CD4-positive, alpha-beta memory T cell (primary cell): Measurements from ENCODE around the gene KCNJ15. TPM values are rescaled to one million over a fixed set of nuclear protein-coding genes. Genes with fewer than 3 reads are reported as not detected.

ENCODE experiments used
- CTCF ChIA-PET: fragments of 350-600 bp; sonication (Branson Sonifier 250); formaldehyde crosslinking; loops from one replicate; lab custom pipeline; 2021; ENCODE audit warnings: inconsistent platforms; ENCODE audit not compliant: partially characterized antibody; lab: Charles Lee
- POLR2A ChIA-PET: fragments of 350-600 bp; sonication (Branson Sonifier 250); formaldehyde crosslinking; loops from one replicate; lab custom pipeline; 2021; ENCODE audit not compliant: partially characterized antibody; lab: Charles Lee
- DNase-seq, 5 donors: peaks; one replicate each; pipeline versions ENCODE4 v3.0.0 to v3.0.0-alpha.2; 2020 to 2022; ENCODE audit warnings: mixed read lengths in 1 of 5
- H3K27ac ChIP-seq: one replicate; pipeline ENCODE4 v1.7.0; 2013; ENCODE audit warnings: low read depth, low read length
- H3K27me3 ChIP-seq: 2 replicates; pipeline ENCODE4 v1.7.0; 2013; ENCODE audit warnings: mild to moderate bottlenecking, low read length, moderate library complexity; ENCODE audit not compliant: insufficient read depth
- H3K36me3 ChIP-seq: 2 replicates; pipeline ENCODE4 v1.7.0; 2013; ENCODE audit warnings: mild to moderate bottlenecking, low read length, moderate library complexity; ENCODE audit not compliant: insufficient read depth
- H3K4me1 ChIP-seq: 2 replicates; pipeline ENCODE4 v1.7.0; 2013; ENCODE audit warnings: mild to moderate bottlenecking, low read length, moderate library complexity; ENCODE audit not compliant: insufficient read depth
- H3K4me3 ChIP-seq, 2 donors: one replicate each; pipeline ENCODE4 v1.7.0; 2013; ENCODE audit warnings: low read length in 2 of 2, mild to moderate bottlenecking in 1 of 2
- H3K9me3 ChIP-seq, 2 donors: one replicate each; pipeline ENCODE4 v1.7.0; 2013; ENCODE audit warnings: low read length in 2 of 2, control low read depth in 1 of 2; ENCODE audit not compliant: control insufficient read depth in 1 of 2
- H3K27ac Mint-ChIP-seq, 7 donors: one replicate each; pipeline ENCODE4 v1.8.0; 2020 to 2021; ENCODE audit warnings: mixed read lengths in 7 of 7, mild to moderate bottlenecking in 6 of 7, inconsistent platforms in 3 of 7, moderate library complexity in 3 of 7
- H3K27me3 Mint-ChIP-seq, 2 donors: one replicate each; pipeline ENCODE4 v1.8.0; 2020 to 2021; ENCODE audit warnings: mixed read lengths in 2 of 2
- H3K36me3 Mint-ChIP-seq, 2 donors: one replicate each; pipeline ENCODE4 v1.8.0; 2020 to 2021; ENCODE audit warnings: mixed read lengths in 2 of 2, inconsistent platforms in 1 of 2, mild to moderate bottlenecking in 1 of 2
- H3K4me1 Mint-ChIP-seq, 4 donors: one replicate each; pipeline ENCODE4 v1.8.0; 2020 to 2021; ENCODE audit warnings: mixed read lengths in 4 of 4, mild to moderate bottlenecking in 1 of 4
- H3K4me3 Mint-ChIP-seq, 8 donors: one replicate each; pipeline ENCODE4 v1.8.0; 2020 to 2021; ENCODE audit warnings: mixed read lengths in 8 of 8, mild to moderate bottlenecking in 7 of 8, moderate library complexity in 6 of 8, inconsistent platforms in 3 of 8
- H3K9me3 Mint-ChIP-seq, 8 donors: one replicate each; pipeline ENCODE4 v1.8.0; 2020 to 2021; ENCODE audit warnings: mixed read lengths in 8 of 8, mild to moderate bottlenecking in 5 of 8, inconsistent platforms in 3 of 8, moderate library complexity in 1 of 8
- intact Hi-C: fragments of 100-400 bp; cut with micrococcal nuclease; formaldehyde crosslinking; loops from one replicate; pipeline ENCODE4 v1.15.1; 2023
- polyA plus RNA-seq, 2 donors: library from polyadenylated mRNA; unstranded; fragments of 300-500 nt; fragmentation: Illumina TruSeq; gene quantifications; one replicate each; pipeline ENCODE4 v1.2.3, GENCODE V29; 2021
- total RNA-seq, 2 experiments: library from RNA; stranded (reverse); gene quantifications; one replicate each; pipeline ENCODE4 v1.2.3, GENCODE V29; 2021

KCNJ15 gene
- total and polyA plus RNA-seq, 4 experiments from 2014 or later: 0.17 to 1.1 (median 0.51) TPM

DNA sequence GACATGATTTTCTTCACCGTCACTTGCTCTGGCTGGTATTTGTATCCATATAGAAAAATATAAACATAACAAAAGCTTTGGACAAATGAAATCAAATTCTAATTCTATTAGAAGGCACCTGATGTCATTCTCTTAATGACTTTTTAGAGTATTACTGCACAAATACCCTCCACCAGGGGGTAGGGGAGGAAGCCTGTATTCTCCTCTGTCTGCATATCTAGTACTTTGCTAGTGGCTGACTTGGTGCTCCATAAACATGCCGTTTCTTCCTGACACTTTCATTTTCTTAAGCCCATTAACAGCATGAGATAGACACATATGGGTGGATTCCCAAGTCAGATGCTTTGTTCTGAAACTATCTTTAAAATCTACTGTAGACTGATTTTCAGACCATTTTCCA, 20.6 kb upstream of the KCNJ15 start:
- H3K4me1 Mint-ChIP-seq: no peaks in the 10 kb centered on the region
- no peaks in the 10 kb centered on the region for H3K9me3 ChIP-seq
- no peak overlapping the region for H3K27ac Mint-ChIP-seq
- no peaks in the 10 kb centered on the region for H3K4me1 ChIP-seq
- DNase-seq: no peak
- H3K27me3 Mint-ChIP-seq: no peaks in the 10 kb centered on the region
- H3K27ac ChIP-seq: no peak overlapping the region
- no peaks in the 10 kb centered on the region for H3K36me3 ChIP-seq
- H3K27me3 ChIP-seq: no peaks in the 10 kb centered on the region
- H3K4me3 ChIP-seq: no peak overlapping the region
- ChIA-PET POLR2A (no interaction called here), CTCF (interaction anchor here (1.6 to 6.0 kb wide), 3 partner anchors 18 to 121 kb away, joined by 4 to 32 read pairs (median 13); no protein-coding TSS in a partner anchor)
- no peaks in the 10 kb centered on the region for H3K36me3 Mint-ChIP-seq
- intact Hi-C loops: no loop called here
- H3K4me3 Mint-ChIP-seq: no peak overlapping the region
- H3K9me3 Mint-ChIP-seq: peaks cover 2 to 13% (median 8%) of the 10 kb centered on the region in 8 donors

DNA sequence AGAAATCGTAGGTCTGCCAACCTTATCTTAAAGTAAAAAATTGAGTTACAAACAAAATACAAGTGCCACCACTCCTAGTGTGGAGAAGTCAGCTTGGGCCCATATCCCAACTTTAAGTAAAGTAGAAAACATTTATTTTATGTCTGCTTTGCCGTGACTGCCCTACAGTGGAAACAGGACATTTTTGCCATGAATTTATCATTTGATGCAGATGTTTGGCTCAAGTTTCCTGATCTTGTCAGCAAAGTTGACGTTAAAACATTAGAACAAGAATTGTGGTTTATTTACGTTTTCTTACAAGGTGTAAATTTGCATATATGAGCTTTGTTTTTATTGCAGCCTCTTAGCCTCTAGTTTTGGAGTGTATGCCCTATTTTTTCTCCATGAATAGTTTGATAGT, 17.1 kb upstream of the KCNJ15 start:
- Histone ChIP-seq H3K27me3 (no peaks in the 10 kb centered on the region), H3K4me3 (no peak overlapping the region), H3K4me1 (peaks cover 8% of the 10 kb centered on the region), H3K36me3 (no peaks in the 10 kb centered on the region), H3K9me3 (no peaks in the 10 kb centered on the region), H3K27ac (no peak overlapping the region)
- ChIA-PET POLR2A (no interaction called here), CTCF (interaction anchor here (0.8 to 1.2 kb wide), 2 partner anchors 21 to 113 kb away, joined by 3 read pairs; no protein-coding TSS in a partner anchor)
- H3K4me3 Mint-ChIP-seq: no peak overlapping the region
- H3K36me3 Mint-ChIP-seq: no peaks in the 10 kb centered on the region
- intact Hi-C loops: loop anchor here (10.0 kb wide), 1 partner anchor 55 kb away; no protein-coding TSS in a partner anchor
- H3K4me1 Mint-ChIP-seq: peaks cover 3 to 6% (median 5%) of the 10 kb centered on the region in 4 donors
- H3K27ac Mint-ChIP-seq: no peak overlapping the region
- DNase-seq: no peak
- peaks cover 0 to 7% of the 10 kb centered on the region in 2 donors for H3K27me3 Mint-ChIP-seq
- H3K9me3 Mint-ChIP-seq: peaks cover 0 to 2% (median 0%) of the 10 kb centered on the region in 8 donors

DNA sequence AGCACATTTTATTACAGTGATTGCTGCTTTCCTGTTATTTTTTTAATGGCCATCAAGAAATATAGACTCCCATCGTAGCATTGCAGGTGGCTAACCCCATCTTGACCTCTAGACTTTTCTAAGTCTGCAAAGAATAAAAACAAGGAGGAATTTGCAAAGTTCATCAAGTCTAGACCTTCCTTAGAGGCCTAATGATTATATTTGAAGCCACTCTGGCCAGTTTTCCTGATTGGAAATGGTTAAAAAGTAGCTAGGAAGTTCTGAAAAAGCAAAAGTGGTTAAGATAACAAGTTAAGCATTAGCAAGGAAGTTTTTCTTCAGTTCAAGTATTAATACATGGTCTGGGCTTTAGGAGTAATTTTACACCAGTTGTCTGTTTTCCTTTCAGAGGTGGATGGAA, 16.7 kb upstream of the KCNJ15 start:
- intact Hi-C loops: loop anchor here (10.0 kb wide), 1 partner anchor 55 kb away; no protein-coding TSS in a partner anchor
- Histone ChIP-seq H3K4me1 (peaks cover 12% of the 10 kb centered on the region), H3K9me3 (no peaks in the 10 kb centered on the region), H3K27ac (no peak overlapping the region), H3K27me3 (no peaks in the 10 kb centered on the region), H3K36me3 (no peaks in the 10 kb centered on the region), H3K4me3 (no peak overlapping the region)
- no peak for DNase-seq
- Mint-ChIP-seq H3K36me3 (no peaks in the 10 kb centered on the region), H3K27ac (no peak overlapping the region), H3K27me3 (peaks cover 0 to 7% of the 10 kb centered on the region in 2 donors), H3K4me1 (peaks cover 8 to 11% (median 10%) of the 10 kb centered on the region in 4 donors), H3K4me3 (no peak overlapping the region), H3K9me3 (peaks cover 0 to 5% (median 0%) of the 10 kb centered on the region in 8 donors)
- ChIA-PET POLR2A (no interaction called here), CTCF (interaction anchor here (1.2 kb wide), 1 partner anchor 21 kb away, joined by 3 read pairs; no protein-coding TSS in a partner anchor)

DNA sequence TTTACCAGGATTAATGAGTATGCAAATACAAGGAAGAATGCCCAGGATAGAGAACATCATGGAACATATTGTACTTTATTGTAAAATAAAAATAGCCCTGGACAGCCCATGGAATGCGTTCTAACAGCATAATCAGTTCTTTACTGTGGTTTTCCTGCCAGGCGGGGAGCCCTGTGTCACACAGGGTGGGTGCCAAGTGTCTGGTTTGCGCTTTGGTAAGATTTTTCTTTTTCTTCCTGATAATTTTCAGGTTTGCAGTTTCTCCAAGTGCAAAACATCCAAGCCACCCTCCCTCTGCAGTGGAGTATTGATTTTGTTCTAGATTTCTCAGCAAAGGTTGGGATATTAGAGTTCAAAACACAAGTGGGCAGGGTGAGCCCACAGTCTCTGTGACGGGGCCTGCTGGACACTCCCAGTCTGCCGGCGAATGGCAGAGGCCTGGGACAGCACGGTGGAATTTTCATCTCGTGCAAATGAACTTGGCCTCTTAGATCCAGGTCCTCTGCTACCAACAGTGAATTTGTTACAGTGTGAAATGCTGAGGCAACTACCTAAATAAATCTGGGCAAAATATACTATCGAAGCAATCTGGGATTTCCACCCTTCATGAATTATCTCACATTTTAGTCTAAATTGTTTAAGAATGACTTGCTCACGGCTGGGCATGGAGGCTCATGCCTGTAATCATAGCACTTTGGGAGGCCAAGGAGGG, 15.6 kb upstream of the KCNJ15 start:
- no peak overlapping the region for H3K4me3 ChIP-seq
- Mint-ChIP-seq H3K36me3 (no peaks in the 10 kb centered on the region), H3K4me3 (no peak overlapping the region), H3K4me1 (peaks cover 11 to 13% (median 12%) of the 10 kb centered on the region in 4 donors), H3K27ac (no peak overlapping the region), H3K9me3 (peaks cover 0 to 5% (median 0%) of the 10 kb centered on the region in 8 donors), H3K27me3 (peaks cover 0 to 7% of the 10 kb centered on the region in 2 donors)
- no peak overlapping the region for H3K27ac ChIP-seq
- POLR2A ChIA-PET: no interaction called here
- CTCF ChIA-PET: no interaction called here
- DNase-seq: no peak
- intact Hi-C loops: loop anchor here (10.0 kb wide), 1 partner anchor 54 kb away; no protein-coding TSS in a partner anchor
- H3K27me3 ChIP-seq: no peaks in the 10 kb centered on the region
- peaks cover 15% of the 10 kb centered on the region for H3K4me1 ChIP-seq
- H3K36me3 ChIP-seq: no peaks in the 10 kb centered on the region
- H3K9me3 ChIP-seq: no peaks in the 10 kb centered on the region

DNA sequence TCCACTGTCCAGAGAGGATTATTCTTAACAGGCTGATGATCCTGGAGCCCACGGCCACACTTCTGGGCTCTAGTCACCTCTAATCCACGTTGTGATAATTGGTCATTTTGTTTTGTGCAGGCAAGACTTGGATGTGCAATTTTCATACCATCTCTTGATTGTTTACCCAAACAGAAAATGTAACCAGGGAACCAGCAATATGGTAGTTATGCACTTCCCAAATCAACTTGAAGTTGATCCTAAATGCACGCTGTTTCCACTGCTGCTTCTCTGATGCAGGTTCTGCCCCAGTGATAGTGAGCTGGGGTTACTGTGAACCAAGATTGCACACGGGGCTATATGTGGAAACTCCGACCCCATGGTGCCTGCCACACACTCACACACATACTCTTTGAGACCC, 14.7 kb upstream of the KCNJ15 start:
- intact Hi-C loops: loop anchor here (10.0 kb wide), 1 partner anchor 53 kb away; no protein-coding TSS in a partner anchor
- Histone ChIP-seq H3K4me3 (no peak overlapping the region), H3K36me3 (no peaks in the 10 kb centered on the region), H3K4me1 (peaks cover 15% of the 10 kb centered on the region), H3K27me3 (no peaks in the 10 kb centered on the region), H3K27ac (no peak overlapping the region), H3K9me3 (no peaks in the 10 kb centered on the region)
- ChIA-PET CTCF (no interaction called here), POLR2A (no interaction called here)
- H3K4me1 Mint-ChIP-seq: peaks cover 11 to 13% (median 12%) of the 10 kb centered on the region in 4 donors
- H3K36me3 Mint-ChIP-seq: no peaks in the 10 kb centered on the region
- H3K27me3 Mint-ChIP-seq: peaks cover 0 to 8% of the 10 kb centered on the region in 2 donors
- no peak for DNase-seq
- H3K27ac Mint-ChIP-seq: peak overlapping the region in 2 of 7 donors; percentile 61 to 77
- H3K9me3 Mint-ChIP-seq: peaks cover 0 to 5% (median 0%) of the 10 kb centered on the region in 8 donors
- H3K4me3 Mint-ChIP-seq: no peak overlapping the region

DNA sequence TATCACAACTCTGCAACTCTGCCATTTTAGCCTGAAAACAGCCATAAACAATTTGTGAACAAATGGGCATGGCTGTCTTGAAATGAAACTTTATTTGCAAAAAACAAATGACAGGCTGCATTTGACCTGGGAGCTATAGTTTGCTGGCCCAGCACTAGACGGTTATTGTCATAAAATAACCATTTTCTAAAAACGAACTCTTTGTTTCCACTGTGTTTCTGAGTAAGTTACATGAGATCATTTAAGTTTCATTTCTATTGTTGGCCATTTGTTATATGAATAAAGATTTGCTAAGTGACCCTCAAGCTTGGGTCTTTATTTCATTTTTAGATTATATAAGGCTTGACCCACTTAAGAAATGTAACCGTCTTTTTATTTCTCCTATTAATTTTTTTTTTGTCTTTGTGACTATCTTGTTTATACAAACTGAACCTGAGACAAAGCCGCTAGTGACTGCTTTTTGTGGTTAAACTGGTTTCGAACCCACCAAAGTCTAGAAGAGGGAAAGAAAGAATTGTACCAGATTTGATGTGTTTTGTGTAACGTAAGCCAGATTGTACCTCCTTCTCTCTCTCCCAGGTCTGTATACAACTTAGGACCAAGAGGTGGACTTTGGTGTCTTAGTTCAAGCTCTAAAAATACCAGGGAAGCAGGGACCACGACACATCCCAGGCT, 12.9 kb upstream of the KCNJ15 start:
- Histone ChIP-seq H3K27ac (no peak overlapping the region), H3K9me3 (no peaks in the 10 kb centered on the region), H3K27me3 (no peaks in the 10 kb centered on the region), H3K4me3 (no peak overlapping the region), H3K4me1 (peaks cover 15% of the 10 kb centered on the region), H3K36me3 (no peaks in the 10 kb centered on the region)
- CTCF ChIA-PET: no interaction called here
- Mint-ChIP-seq H3K36me3 (no peaks in the 10 kb centered on the region), H3K27ac (peak overlapping the region in 6 of 7 donors; percentile 33 to 93 (median 86)), H3K4me1 (peaks cover 11 to 13% (median 12%) of the 10 kb centered on the region in 4 donors), H3K9me3 (peaks cover 0 to 5% (median 0%) of the 10 kb centered on the region in 8 donors), H3K27me3 (peaks cover 0 to 8% of the 10 kb centered on the region in 2 donors), H3K4me3 (no peak overlapping the region)
- POLR2A ChIA-PET: interaction anchor here (1.7 kb wide), 1 partner anchor 11 kb away, joined by 4 read pairs; no protein-coding TSS in a partner anchor
- DNase-seq: no peak
- intact Hi-C loops: loop anchor here (10.0 kb wide), 1 partner anchor 51 kb away; no protein-coding TSS in a partner anchor

DNA sequence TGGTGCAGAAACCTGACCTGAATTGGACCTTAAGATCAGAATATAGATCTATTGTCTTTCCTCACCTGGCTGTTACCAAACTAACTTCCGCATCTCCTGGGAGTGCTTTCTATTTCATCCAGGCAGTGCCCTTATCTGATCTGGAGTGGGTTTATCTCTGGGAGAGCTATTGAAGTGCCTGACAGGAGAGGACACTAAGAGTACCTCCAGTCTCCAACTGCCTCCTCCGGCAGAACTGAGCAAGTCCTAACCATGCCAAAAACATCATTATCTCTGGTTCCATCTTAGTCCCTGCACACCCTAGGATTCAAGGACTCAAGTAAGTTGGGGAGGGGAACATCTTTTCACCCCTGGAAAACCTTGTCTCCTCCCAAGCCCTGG, 12.4 kb upstream of the KCNJ15 start:
- Histone ChIP-seq H3K4me1 (peaks cover 15% of the 10 kb centered on the region), H3K27ac (no peak overlapping the region), H3K36me3 (no peaks in the 10 kb centered on the region), H3K27me3 (no peaks in the 10 kb centered on the region), H3K9me3 (no peaks in the 10 kb centered on the region), H3K4me3 (no peak overlapping the region)
- POLR2A ChIA-PET: interaction anchor here (1.7 kb wide), 1 partner anchor 10 kb away, joined by 4 read pairs; no protein-coding TSS in a partner anchor
- peaks cover 0 to 5% (median 0%) of the 10 kb centered on the region in 8 donors for H3K9me3 Mint-ChIP-seq
- peaks cover 11 to 13% (median 12%) of the 10 kb centered on the region in 4 donors for H3K4me1 Mint-ChIP-seq
- DNase-seq: peak in 2 of 5 donors; percentile 4 to 5
- H3K27ac Mint-ChIP-seq: peak overlapping the region in 6 of 7 donors; percentile 33 to 93 (median 86)
- peak overlapping the region in 3 of 8 donors; percentile 3 to 38 (median 4) for H3K4me3 Mint-ChIP-seq
- peaks cover 0 to 8% of the 10 kb centered on the region in 2 donors for H3K27me3 Mint-ChIP-seq
- intact Hi-C loops: loop anchor here (10.0 kb wide), 1 partner anchor 50 kb away; no protein-coding TSS in a partner anchor
- CTCF ChIA-PET: no interaction called here
- no peaks in the 10 kb centered on the region for H3K36me3 Mint-ChIP-seq
